ENCODE measurements around the gene TRMT13. TPM values are rescaled to one million over a fixed set of nuclear protein-coding genes. Genes with fewer than 3 reads are reported as not detected.
A peak's percentile ranks its signal among the peaks of the same experiment; 100 is the strongest.

The TRMT13 gene
- total and polyA plus RNA-seq, 4 donors: 16.4 to 29.3 (median 19.3) TPM

GRCh38 chr1:100122177-100122576 lies 10.8 kb upstream of the TRMT13 start:
- H3K36me3 ChIP-seq (ENCODE audit: control insufficient read depth, insufficient read depth, low read length): peaks cover 3% of the 10 kb centered on the region
- H3K27me3 ChIP-seq (ENCODE audit: control insufficient read depth, insufficient read depth, low read length): no peaks in the 10 kb centered on the region
- whole genome bisulfite sequencing (ENCODE audit: insufficient coverage): no CpG with 5 or more reads among the region's 1 CpG

GRCh38 chr1:100127226-100127625 lies 5.7 kb upstream of the TRMT13 start:
- no peak overlapping the region for H3K27ac ChIP-seq (ENCODE audit: low read depth, low read length)
- no peak overlapping the region for H3K4me3 ChIP-seq (ENCODE audit: low read depth, low read length)
- H3K4me1 ChIP-seq (ENCODE audit: control insufficient read depth, insufficient read depth, low read length): peaks cover 3% of the 10 kb centered on the region
- H3K36me3 ChIP-seq (ENCODE audit: control insufficient read depth, insufficient read depth, low read length): no peaks in the 10 kb centered on the region
- H3K9me3 ChIP-seq (ENCODE audit: control insufficient read depth, insufficient read depth, low read length): no peaks in the 10 kb centered on the region
- no peak for DNase-seq (ENCODE audit: low read depth in 4 of 6, low spot score in 6 of 6)
- no peaks in the 10 kb centered on the region for H3K27me3 ChIP-seq (ENCODE audit: control insufficient read depth, insufficient read depth, low read length)
- no CpG with 5 or more reads among the region's 1 CpG for WGBS (ENCODE audit: insufficient coverage)

More at GRCh38 chr1:100122177-100122576, 10.8 kb upstream of the TRMT13 start:
- Histone ChIP-seq H3K4me3 (ENCODE audit: low read depth, low read length) (no peak overlapping the region), H3K4me1 (ENCODE audit: control insufficient read depth, insufficient read depth, low read length) (no peaks in the 10 kb centered on the region), H3K27ac (ENCODE audit: low read depth, low read length) (no peak overlapping the region), H3K9me3 (ENCODE audit: control insufficient read depth, insufficient read depth, low read length) (no peaks in the 10 kb centered on the region)
- DNase-seq (ENCODE audit: low read depth in 4 of 6, low spot score in 6 of 6): no peak

GRCh38 chr1:100130552-100131077 lies 2.3 kb upstream of the TRMT13 start:
- WGBS (ENCODE audit: insufficient coverage): 100% methylated on average over 3 of the region's 5 CpGs
- Histone ChIP-seq H3K4me3 (ENCODE audit: low read depth, low read length) (no peak overlapping the region), H3K27me3 (ENCODE audit: control insufficient read depth, insufficient read depth, low read length) (no peaks in the 10 kb centered on the region), H3K27ac (ENCODE audit: low read depth, low read length) (no peak overlapping the region), H3K4me1 (ENCODE audit: control insufficient read depth, insufficient read depth, low read length) (peaks cover 11% of the 10 kb centered on the region), H3K36me3 (ENCODE audit: control insufficient read depth, insufficient read depth, low read length) (no peaks in the 10 kb centered on the region), H3K9me3 (ENCODE audit: control insufficient read depth, insufficient read depth, low read length) (no peaks in the 10 kb centered on the region)
- no peak for DNase-seq (ENCODE audit: low read depth in 4 of 6, low spot score in 6 of 6)

- Histone ChIP-seq H3K9me3 (ENCODE audit: control insufficient read depth, insufficient read depth, low read length) (no peaks in the 10 kb centered on the region), H3K36me3 (ENCODE audit: control insufficient read depth, insufficient read depth, low read length) (no peaks in the 10 kb centered on the region), H3K4me1 (ENCODE audit: control insufficient read depth, insufficient read depth, low read length) (peaks cover 11% of the 10 kb centered on the region), H3K27ac (ENCODE audit: low read depth, low read length) (no peak overlapping the region), H3K4me3 (ENCODE audit: low read depth, low read length) (peak overlapping the region; percentile 94), H3K27me3 (ENCODE audit: control insufficient read depth, insufficient read depth, low read length) (no peaks in the 10 kb centered on the region)
- DNase-seq (ENCODE audit: low read depth in 4 of 6, low spot score in 6 of 6): no peak
- 100% methylated on average over 1 of the region's 8 CpGs for WGBS (ENCODE audit: insufficient coverage)
Observed at GRCh38 chr1:100131623-100132022, 1.3 kb upstream of the TRMT13 start.

GRCh38 chr1:100134872-100135271 lies 1.9 kb downstream of the TRMT13 start:
- Histone ChIP-seq H3K4me3 (ENCODE audit: low read depth, low read length) (no peak overlapping the region), H3K9me3 (ENCODE audit: control insufficient read depth, insufficient read depth, low read length) (no peaks in the 10 kb centered on the region), H3K27ac (ENCODE audit: low read depth, low read length) (no peak overlapping the region), H3K36me3 (ENCODE audit: control insufficient read depth, insufficient read depth, low read length) (peaks cover 5% of the 10 kb centered on the region), H3K27me3 (ENCODE audit: control insufficient read depth, insufficient read depth, low read length) (no peaks in the 10 kb centered on the region), H3K4me1 (ENCODE audit: control insufficient read depth, insufficient read depth, low read length) (peaks cover 11% of the 10 kb centered on the region)
- DNase-seq (ENCODE audit: low read depth in 4 of 6, low spot score in 6 of 6): peak in 1 of 6 donors; percentile 2
- no CpG with 5 or more reads among the region's 3 CpGs for WGBS (ENCODE audit: insufficient coverage)

GRCh38 chr1:100137602-100138001 lies 4.6 kb downstream of the TRMT13 start:
- Histone ChIP-seq H3K4me1 (ENCODE audit: control insufficient read depth, insufficient read depth, low read length) (peaks cover 5% of the 10 kb centered on the region), H3K9me3 (ENCODE audit: control insufficient read depth, insufficient read depth, low read length) (no peaks in the 10 kb centered on the region), H3K27me3 (ENCODE audit: control insufficient read depth, insufficient read depth, low read length) (no peaks in the 10 kb centered on the region), H3K27ac (ENCODE audit: low read depth, low read length) (no peak overlapping the region), H3K4me3 (ENCODE audit: low read depth, low read length) (no peak overlapping the region), H3K36me3 (ENCODE audit: control insufficient read depth, insufficient read depth, low read length) (peaks cover 9% of the 10 kb centered on the region)
- WGBS (ENCODE audit: insufficient coverage): no CpG with 5 or more reads among the region's 2 CpGs
- DNase-seq (ENCODE audit: low read depth in 4 of 6, low spot score in 6 of 6): no peak

- WGBS (ENCODE audit: insufficient coverage): 100% methylated on average over 1 of the region's 4 CpGs
- no peak overlapping the region for H3K4me3 ChIP-seq (ENCODE audit: low read depth, low read length)
- no peaks in the 10 kb centered on the region for H3K9me3 ChIP-seq (ENCODE audit: control insufficient read depth, insufficient read depth, low read length)
- no peak for DNase-seq (ENCODE audit: low read depth in 4 of 6, low spot score in 6 of 6)
- H3K36me3 ChIP-seq (ENCODE audit: control insufficient read depth, insufficient read depth, low read length): peaks cover 18% of the 10 kb centered on the region
- H3K27me3 ChIP-seq (ENCODE audit: control insufficient read depth, insufficient read depth, low read length): no peaks in the 10 kb centered on the region
- no peak overlapping the region for H3K27ac ChIP-seq (ENCODE audit: low read depth, low read length)
- H3K4me1 ChIP-seq (ENCODE audit: control insufficient read depth, insufficient read depth, low read length): no peaks in the 10 kb centered on the region
Observed at GRCh38 chr1:100141192-100141591, 8.2 kb downstream of the TRMT13 start.

GRCh38 chr1:100142343-100142742 lies 9.4 kb downstream of the TRMT13 start:
- H3K36me3 ChIP-seq (ENCODE audit: control insufficient read depth, insufficient read depth, low read length): peaks cover 18% of the 10 kb centered on the region
- WGBS (ENCODE audit: insufficient coverage): 99% methylated on average over 3 of the region's 3 CpGs
- H3K4me3 ChIP-seq (ENCODE audit: low read depth, low read length): no peak overlapping the region
- DNase-seq (ENCODE audit: low read depth in 4 of 6, low spot score in 6 of 6): no peak
- H3K9me3 ChIP-seq (ENCODE audit: control insufficient read depth, insufficient read depth, low read length): no peaks in the 10 kb centered on the region
- no peaks in the 10 kb centered on the region for H3K4me1 ChIP-seq (ENCODE audit: control insufficient read depth, insufficient read depth, low read length)
- no peak overlapping the region for H3K27ac ChIP-seq (ENCODE audit: low read depth, low read length)
- no peaks in the 10 kb centered on the region for H3K27me3 ChIP-seq (ENCODE audit: control insufficient read depth, insufficient read depth, low read length)

- no peak for DNase-seq (ENCODE audit: low read depth in 4 of 6, low spot score in 6 of 6)
- Histone ChIP-seq H3K9me3 (ENCODE audit: control insufficient read depth, insufficient read depth, low read length) (no peaks in the 10 kb centered on the region), H3K36me3 (ENCODE audit: control insufficient read depth, insufficient read depth, low read length) (peaks cover 17% of the 10 kb centered on the region), H3K4me3 (ENCODE audit: low read depth, low read length) (no peak overlapping the region), H3K27me3 (ENCODE audit: control insufficient read depth, insufficient read depth, low read length) (no peaks in the 10 kb centered on the region), H3K27ac (ENCODE audit: low read depth, low read length) (no peak overlapping the region), H3K4me1 (ENCODE audit: control insufficient read depth, insufficient read depth, low read length) (no peaks in the 10 kb centered on the region)
- 96% methylated on average over 3 of the region's 3 CpGs for WGBS (ENCODE audit: insufficient coverage)
Observed at GRCh38 chr1:100145116-100145515, 12.2 kb downstream of the TRMT13 start.

- no peaks in the 10 kb centered on the region for H3K4me1 ChIP-seq (ENCODE audit: control insufficient read depth, insufficient read depth, low read length)
Observed at GRCh38 chr1:100146958-100147357, 14.0 kb downstream of the TRMT13 start.

More at GRCh38 chr1:100146958-100147357, 14.0 kb downstream of the TRMT13 start:
- Histone ChIP-seq H3K9me3 (ENCODE audit: control insufficient read depth, insufficient read depth, low read length) (no peaks in the 10 kb centered on the region), H3K27ac (ENCODE audit: low read depth, low read length) (no peak overlapping the region), H3K4me3 (ENCODE audit: low read depth, low read length) (no peak overlapping the region), H3K27me3 (ENCODE audit: control insufficient read depth, insufficient read depth, low read length) (no peaks in the 10 kb centered on the region), H3K36me3 (ENCODE audit: control insufficient read depth, insufficient read depth, low read length) (peaks cover 18% of the 10 kb centered on the region)
- DNase-seq (ENCODE audit: low read depth in 4 of 6, low spot score in 6 of 6): no peak
- no CpG with 5 or more reads among the region's 1 CpG for WGBS (ENCODE audit: insufficient coverage)
